ENCODE measurements around the gene G6PD. TPM values are rescaled to one million over a fixed set of nuclear protein-coding genes. Genes with fewer than 3 reads are reported as not detected.
"Not testable (repeated sequence)": the region's sequence is repeated elsewhere in the genome, so short reads cannot be mapped to it uniquely, and the experiment has no call there.

Gene G6PD
- total and polyA plus RNA-seq, 3 experiments from 2014 or later: 10.7 to 116 (median 108) TPM

DNA sequence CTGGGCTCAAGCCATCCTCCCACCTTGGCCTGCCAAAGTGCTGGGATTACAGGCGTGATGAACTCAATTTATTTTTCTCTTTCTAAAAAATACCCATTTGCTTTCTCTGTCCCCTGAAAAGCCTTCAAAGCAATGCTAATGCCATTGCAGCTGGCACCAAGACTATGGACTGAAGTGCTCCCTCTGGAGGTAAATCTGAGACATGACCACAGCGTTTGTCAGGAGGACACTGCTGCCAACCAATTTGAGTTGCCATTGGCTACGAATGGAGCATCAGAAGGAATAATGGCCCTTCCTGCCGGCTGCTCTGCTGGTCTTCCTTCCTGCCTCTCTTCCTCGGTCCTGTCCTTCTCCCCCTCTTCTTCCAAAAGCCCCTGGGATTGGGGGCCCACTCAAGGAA is 28.4 kb upstream of the G6PD start:
- H3K4me1 Mint-ChIP-seq; H3K4me1 ChIP-seq (ENCODE audit: insufficient read depth, low read length); H3K27ac ChIP-seq (ENCODE audit: low read depth, low read length); H3K27me3 Mint-ChIP-seq; H3K4me3 ChIP-seq (ENCODE audit: low read length); H3K27me3 ChIP-seq (ENCODE audit: insufficient read depth, low read length, poor library complexity, severe bottlenecking); H3K36me3 Mint-ChIP-seq; CTCF ChIA-PET; H3K4me3 Mint-ChIP-seq; H3K36me3 ChIP-seq (ENCODE audit: insufficient read depth, low read length); H3K9me3 ChIP-seq (ENCODE audit: low read length); H3K9me3 Mint-ChIP-seq; DNase-seq; H3K27ac Mint-ChIP-seq; POLR2A ChIA-PET: not testable (repeated sequence)

DNA sequence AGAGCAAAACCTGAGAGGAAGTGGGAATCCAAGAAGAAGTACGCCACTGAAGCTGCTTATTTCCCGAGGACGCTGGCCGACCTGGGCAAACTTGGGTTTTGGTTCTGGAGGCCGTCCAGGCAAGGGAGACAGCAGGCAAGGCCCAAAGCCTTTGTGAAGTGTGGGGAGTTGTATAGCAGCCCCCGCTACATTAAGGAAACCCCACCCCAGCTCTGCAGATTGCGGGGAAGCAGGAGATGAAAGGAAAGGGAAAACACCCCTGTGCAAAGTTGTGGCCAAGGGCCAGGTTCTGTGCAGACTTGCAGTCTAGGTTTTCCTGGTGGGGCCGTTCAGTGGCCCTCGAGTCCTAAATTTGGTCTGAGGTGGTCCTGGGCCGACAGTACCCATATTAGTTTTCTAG is 26.4 kb upstream of the G6PD start:
- DNase-seq; H3K9me3 ChIP-seq (ENCODE audit: low read length); POLR2A ChIA-PET; CTCF ChIA-PET; H3K27me3 ChIP-seq (ENCODE audit: insufficient read depth, low read length, poor library complexity, severe bottlenecking); H3K4me1 Mint-ChIP-seq; H3K4me1 ChIP-seq (ENCODE audit: insufficient read depth, low read length); H3K36me3 Mint-ChIP-seq; H3K36me3 ChIP-seq (ENCODE audit: insufficient read depth, low read length); H3K4me3 Mint-ChIP-seq; H3K27ac ChIP-seq (ENCODE audit: low read depth, low read length); H3K9me3 Mint-ChIP-seq; H3K27ac Mint-ChIP-seq; H3K27me3 Mint-ChIP-seq; H3K4me3 ChIP-seq (ENCODE audit: low read length): not testable (repeated sequence)

DNA sequence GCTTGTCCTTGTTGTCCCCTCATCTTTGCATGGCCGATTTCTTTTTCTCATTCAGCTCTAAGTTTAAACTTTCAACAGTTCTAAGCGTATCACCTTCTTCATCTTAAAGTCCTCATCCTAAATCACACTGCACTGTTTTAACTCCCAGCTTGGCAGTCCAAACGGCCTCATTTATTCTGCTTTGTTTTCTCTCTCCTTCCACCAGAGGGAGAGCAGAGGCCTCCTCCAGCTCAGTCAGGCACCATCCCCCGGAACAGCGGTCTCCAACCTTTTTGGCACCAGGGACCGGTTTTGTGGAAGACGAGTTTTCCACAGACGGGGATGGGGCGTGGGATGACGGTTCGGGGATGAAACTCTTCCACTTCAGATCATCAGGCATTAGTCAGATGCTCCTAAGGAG is 23.7 kb upstream of the G6PD start:
- H3K36me3 ChIP-seq (ENCODE audit: insufficient read depth, low read length); H3K27ac ChIP-seq (ENCODE audit: low read depth, low read length); H3K27ac Mint-ChIP-seq; POLR2A ChIA-PET; H3K4me3 ChIP-seq (ENCODE audit: low read length); H3K27me3 Mint-ChIP-seq; H3K4me3 Mint-ChIP-seq; H3K9me3 Mint-ChIP-seq; H3K4me1 ChIP-seq (ENCODE audit: insufficient read depth, low read length); DNase-seq; H3K4me1 Mint-ChIP-seq; H3K27me3 ChIP-seq (ENCODE audit: insufficient read depth, low read length, poor library complexity, severe bottlenecking); H3K36me3 Mint-ChIP-seq; H3K9me3 ChIP-seq (ENCODE audit: low read length); CTCF ChIA-PET: not testable (repeated sequence)

DNA sequence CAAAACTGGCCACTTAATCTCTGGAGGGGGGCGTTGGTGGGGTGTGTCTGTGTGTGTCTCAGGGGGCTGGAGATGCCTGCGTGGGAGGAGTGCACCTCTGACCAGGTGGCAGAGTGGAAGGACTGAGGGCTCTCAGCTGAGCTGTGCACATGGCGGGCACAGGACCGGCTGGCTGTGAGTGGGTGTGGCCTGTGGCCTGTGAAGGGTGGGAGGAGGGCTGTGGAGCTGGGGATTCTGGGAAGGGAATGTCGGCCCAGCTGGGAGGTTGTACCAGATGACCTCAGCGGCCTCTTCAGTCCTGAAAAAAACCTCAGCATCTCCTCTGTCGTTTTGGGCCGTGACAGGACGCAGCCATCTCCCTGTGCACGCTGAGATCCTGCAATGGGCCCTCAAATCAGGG is 15.6 kb upstream of the G6PD start:
- H3K9me3 ChIP-seq (ENCODE audit: low read length); H3K27me3 Mint-ChIP-seq; H3K4me1 ChIP-seq (ENCODE audit: insufficient read depth, low read length); H3K9me3 Mint-ChIP-seq; CTCF ChIA-PET; H3K27ac ChIP-seq (ENCODE audit: low read depth, low read length); H3K27me3 ChIP-seq (ENCODE audit: insufficient read depth, low read length, poor library complexity, severe bottlenecking); POLR2A ChIA-PET; DNase-seq; H3K36me3 ChIP-seq (ENCODE audit: insufficient read depth, low read length); H3K4me1 Mint-ChIP-seq; H3K36me3 Mint-ChIP-seq; H3K4me3 Mint-ChIP-seq; H3K27ac Mint-ChIP-seq; H3K4me3 ChIP-seq (ENCODE audit: low read length): not testable (repeated sequence)

DNA sequence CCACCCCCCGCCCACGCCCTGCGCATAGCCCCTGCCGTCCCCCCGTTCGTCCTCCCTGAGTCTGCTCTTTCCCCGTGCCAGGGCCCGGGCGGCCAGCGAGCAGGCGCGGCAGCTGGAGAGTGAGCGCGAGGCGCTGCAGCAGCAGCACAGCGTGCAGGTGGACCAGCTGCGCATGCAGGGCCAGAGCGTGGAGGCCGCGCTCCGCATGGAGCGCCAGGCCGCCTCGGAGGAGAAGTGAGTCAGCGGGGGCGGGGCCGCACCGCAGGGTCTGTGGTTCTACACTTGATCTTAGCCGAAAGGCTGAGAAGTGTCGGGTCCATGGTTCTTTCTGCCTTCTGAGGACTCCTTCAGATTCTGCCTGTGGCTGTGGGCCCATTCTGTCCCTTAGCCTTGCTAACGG is 13.7 kb upstream of the G6PD start:
- H3K27me3 Mint-ChIP-seq; POLR2A ChIA-PET; H3K4me1 Mint-ChIP-seq; H3K36me3 Mint-ChIP-seq; H3K4me1 ChIP-seq (ENCODE audit: insufficient read depth, low read length); CTCF ChIA-PET; H3K9me3 Mint-ChIP-seq; H3K36me3 ChIP-seq (ENCODE audit: insufficient read depth, low read length); DNase-seq; H3K4me3 Mint-ChIP-seq; H3K27me3 ChIP-seq (ENCODE audit: insufficient read depth, low read length, poor library complexity, severe bottlenecking); H3K27ac Mint-ChIP-seq; H3K27ac ChIP-seq (ENCODE audit: low read depth, low read length); H3K9me3 ChIP-seq (ENCODE audit: low read length); H3K4me3 ChIP-seq (ENCODE audit: low read length): not testable (repeated sequence)

DNA sequence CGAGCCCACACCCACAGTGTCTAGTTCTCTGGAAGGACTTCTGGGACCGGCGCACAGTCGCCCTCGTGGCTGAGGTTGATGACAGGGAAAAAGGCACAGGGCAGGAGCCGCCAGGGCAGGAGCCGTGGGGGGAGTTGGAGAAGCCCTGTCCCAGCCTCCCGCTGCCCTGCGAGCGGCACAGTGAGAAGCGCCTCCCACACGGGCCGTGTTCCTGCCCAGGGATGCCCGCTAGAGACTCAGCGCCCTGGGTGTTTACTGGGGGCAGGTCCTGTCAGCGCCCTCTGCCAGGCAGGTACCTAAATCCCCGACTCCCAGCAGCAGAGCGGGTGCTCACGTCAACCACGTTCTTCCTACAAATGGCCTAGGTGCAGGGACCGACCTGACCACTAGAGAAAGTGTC is 12.2 kb upstream of the G6PD start:
- H3K9me3 Mint-ChIP-seq; H3K27me3 Mint-ChIP-seq; H3K4me1 Mint-ChIP-seq; POLR2A ChIA-PET; H3K36me3 ChIP-seq (ENCODE audit: insufficient read depth, low read length); H3K4me1 ChIP-seq (ENCODE audit: insufficient read depth, low read length); H3K4me3 ChIP-seq (ENCODE audit: low read length); H3K27ac Mint-ChIP-seq; H3K4me3 Mint-ChIP-seq; H3K27me3 ChIP-seq (ENCODE audit: insufficient read depth, low read length, poor library complexity, severe bottlenecking); H3K27ac ChIP-seq (ENCODE audit: low read depth, low read length); CTCF ChIA-PET; H3K9me3 ChIP-seq (ENCODE audit: low read length): not testable (repeated sequence)
- peaks cover 0 to 15% (median 0%) of the 10 kb centered on the region in 3 donors for H3K36me3 Mint-ChIP-seq
- peak in 1 of 5 donors; percentile 4 for DNase-seq

DNA sequence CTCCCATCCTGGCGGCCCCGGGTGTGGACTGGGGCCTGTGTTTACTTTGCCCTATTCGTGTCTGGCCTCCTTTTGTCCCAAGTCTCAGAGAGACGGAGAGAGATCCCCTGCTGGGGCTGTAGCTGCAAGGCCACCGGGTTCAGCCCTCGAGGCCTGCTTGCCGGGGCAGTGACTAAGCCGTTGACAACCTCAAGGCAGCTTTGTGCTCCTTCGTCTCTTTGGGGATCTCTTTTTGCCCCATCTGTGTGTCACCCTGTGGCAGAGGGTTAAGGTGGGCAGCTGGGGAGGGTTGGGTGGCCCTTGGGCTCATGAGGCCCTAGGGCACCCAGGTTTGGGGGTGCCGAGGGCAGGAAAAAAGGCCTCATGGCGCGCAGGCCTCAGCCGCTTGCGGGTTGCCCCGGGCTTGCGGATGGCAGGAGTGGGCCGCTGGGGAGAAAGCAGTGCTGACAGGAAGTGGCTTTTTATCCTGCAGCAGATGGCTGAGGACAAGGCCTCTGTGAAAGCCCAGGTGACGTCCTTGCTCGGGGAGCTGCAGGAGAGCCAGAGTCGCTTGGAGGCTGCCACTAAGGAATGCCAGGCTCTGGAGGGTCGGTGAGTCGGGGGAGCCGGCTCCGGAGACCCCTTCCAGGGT is 11.5 kb upstream of the G6PD start:
- H3K4me3 Mint-ChIP-seq; H3K4me3 ChIP-seq (ENCODE audit: low read length); H3K4me1 ChIP-seq (ENCODE audit: insufficient read depth, low read length); H3K27me3 Mint-ChIP-seq; POLR2A ChIA-PET; H3K27ac Mint-ChIP-seq; H3K27ac ChIP-seq (ENCODE audit: low read depth, low read length); CTCF ChIA-PET; H3K9me3 ChIP-seq (ENCODE audit: low read length); H3K27me3 ChIP-seq (ENCODE audit: insufficient read depth, low read length, poor library complexity, severe bottlenecking); H3K9me3 Mint-ChIP-seq: not testable (repeated sequence)
- Mint-ChIP-seq H3K36me3 (peaks cover 0 to 21% (median 0%) of the 10 kb centered on the region in 3 donors), H3K4me1 (peaks cover 5 to 12% (median 7%) of the 10 kb centered on the region in 3 donors)
- DNase-seq: peak in 1 of 5 donors; percentile 3
- H3K36me3 ChIP-seq (ENCODE audit: insufficient read depth, low read length): peaks cover 13% of the 10 kb centered on the region

DNA sequence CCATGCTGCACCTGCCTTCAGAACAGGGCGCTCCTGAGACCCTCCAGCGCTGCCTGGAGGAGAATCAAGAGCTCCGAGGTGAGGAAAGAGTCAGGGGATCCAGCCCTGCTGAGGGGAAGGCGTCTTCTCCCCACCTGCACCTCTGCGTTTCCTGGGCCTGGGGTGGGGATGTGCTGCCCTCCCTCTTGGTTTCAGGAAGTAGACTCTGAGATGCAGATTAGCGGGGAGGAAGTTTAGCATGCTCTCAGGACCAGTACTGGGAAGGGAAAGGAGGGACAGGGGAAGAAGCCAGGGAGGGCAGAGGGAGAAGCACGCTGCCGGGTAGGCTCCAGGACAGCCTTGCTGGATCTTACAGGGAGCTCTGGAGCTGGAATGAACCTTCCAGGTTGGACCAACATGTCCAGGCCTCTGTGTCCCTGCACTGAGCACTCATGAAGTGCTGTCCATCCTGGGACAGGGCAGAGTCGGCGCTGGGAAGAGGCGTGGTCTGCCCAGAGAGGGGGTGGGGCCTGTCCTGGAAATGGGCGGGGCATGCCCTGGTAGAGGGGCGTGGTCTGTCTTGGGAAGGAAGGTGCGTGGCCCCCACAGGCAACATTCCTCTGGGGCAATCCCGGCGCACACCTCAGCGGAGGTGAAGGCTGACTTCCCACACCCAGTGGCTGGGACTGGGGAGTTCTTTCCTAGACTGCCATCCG is 5.6 kb upstream of the G6PD start:
- POLR2A ChIA-PET: interaction anchor here (0.6 kb wide), 1 partner anchor 146 kb away, joined by 5 read pairs; no protein-coding TSS in a partner anchor
- H3K9me3 Mint-ChIP-seq; DNase-seq; H3K4me3 ChIP-seq (ENCODE audit: low read length); H3K27me3 Mint-ChIP-seq; H3K27me3 ChIP-seq (ENCODE audit: insufficient read depth, low read length, poor library complexity, severe bottlenecking); H3K27ac ChIP-seq (ENCODE audit: low read depth, low read length); H3K9me3 ChIP-seq (ENCODE audit: low read length); CTCF ChIA-PET: not testable (repeated sequence)
- H3K27ac Mint-ChIP-seq: peak overlapping the region in 2 of 8 donors; percentile 38 to 70
- Histone ChIP-seq H3K4me1 (ENCODE audit: insufficient read depth, low read length) (peaks cover 17% of the 10 kb centered on the region), H3K36me3 (ENCODE audit: insufficient read depth, low read length) (peaks cover 13% of the 10 kb centered on the region)
- H3K36me3 Mint-ChIP-seq: peaks cover 0 to 52% (median 3%) of the 10 kb centered on the region in 3 donors
- peaks cover 25 to 45% (median 32%) of the 10 kb centered on the region in 3 donors for H3K4me1 Mint-ChIP-seq
- peak overlapping the region in 1 of 7 donors; percentile 78 for H3K4me3 Mint-ChIP-seq

Data from CD8-positive, alpha-beta memory T cell (primary cell).